Esophagus (tissue), 2 donors: Measurements from ENCODE around the gene XKRX. TPM values are rescaled to one million over a fixed set of nuclear protein-coding genes. Genes with fewer than 3 reads are reported as not detected.

Experiments
- H3K27ac ChIP-seq, 2 donors: one replicate each; pipeline ENCODE4 v1.5.1; 2013; ENCODE audit warnings: low read depth in 2 of 2, mild to moderate bottlenecking in 2 of 2, inconsistent platforms in 1 of 2, low read length in 1 of 2, moderate library complexity in 1 of 2
- H3K27me3 ChIP-seq, 2 donors: one replicate each; pipeline ENCODE4 v1.6.1; 2013; ENCODE audit warnings: low read length in 2 of 2, control low read depth in 1 of 2, mild to moderate bottlenecking in 1 of 2; ENCODE audit not compliant: insufficient read depth in 2 of 2, control insufficient read depth in 1 of 2
- H3K36me3 ChIP-seq, 2 donors: one replicate each; pipeline ENCODE4 v1.6.1; 2013; ENCODE audit warnings: low read length in 1 of 2; ENCODE audit not compliant: control insufficient read depth in 2 of 2, insufficient read depth in 2 of 2
- H3K4me1 ChIP-seq, 2 donors: one replicate each; pipeline ENCODE4 v1.6.1; 2013; ENCODE audit warnings: low read length in 1 of 2; ENCODE audit not compliant: control insufficient read depth in 2 of 2, insufficient read depth in 2 of 2
- H3K4me3 ChIP-seq, 2 donors: one replicate each; pipeline ENCODE4 v1.5.1; 2013; ENCODE audit warnings: low read length in 2 of 2, mild to moderate bottlenecking in 2 of 2, low read depth in 1 of 2, moderate library complexity in 1 of 2
- H3K9me3 ChIP-seq, 2 donors: one replicate each; pipeline ENCODE4 v1.6.1; 2013; ENCODE audit warnings: mild to moderate bottlenecking in 2 of 2, low read depth in 1 of 2, low read length in 1 of 2, moderate library complexity in 1 of 2; ENCODE audit not compliant: control insufficient read depth in 2 of 2, insufficient read depth in 1 of 2
- WGBS, 2 donors: extraction: QIAGEN DNeasy Blood & Tissue Kit; methylation state at CpG; one replicate each; pipeline ENCODE4 v1.1.7; 2013; 5-methylcytosine and 5-hydroxymethylcytosine counted together
- polyA plus RNA-seq, 2 donors: library from polyadenylated mRNA; stranded (reverse); fragments of 200-250 nt; gene quantifications; one replicate each; pipeline ENCODE4 v1.2.3, GENCODE V29; 2013
- donor health status: healthy with polysubstance abuse.
- donor health status: Bipolar disorder and iron deficiency.

The XKRX gene
- polyA plus RNA-seq, 2 donors: 1.5 to 2.6 TPM

- Histone ChIP-seq H3K36me3 (no peaks in the 10 kb centered on the region), H3K9me3 (no peaks in the 10 kb centered on the region), H3K4me3 (no peak overlapping the region), H3K27ac (no peak overlapping the region), H3K27me3 (no peaks in the 10 kb centered on the region), H3K4me1 (no peaks in the 10 kb centered on the region)
- 22 to 53% methylated on average over 2 of the region's 2 CpGs for WGBS, 2 donors
Observed at GRCh38 chrX:100946299-100946927, 17.7 kb upstream of the XKRX start.

GRCh38 chrX:100944601-100945000 lies 15.9 kb upstream of the XKRX start:
- 92 to 96% methylated on average over 3 of the region's 3 CpGs for WGBS, 2 donors
- Histone ChIP-seq H3K9me3 (no peaks in the 10 kb centered on the region), H3K27ac (no peak overlapping the region), H3K27me3 (no peaks in the 10 kb centered on the region), H3K4me1 (no peaks in the 10 kb centered on the region), H3K4me3 (no peak overlapping the region), H3K36me3 (no peaks in the 10 kb centered on the region)

- H3K4me1 ChIP-seq: no peaks in the 10 kb centered on the region
- H3K36me3 ChIP-seq: no peaks in the 10 kb centered on the region
- H3K27ac ChIP-seq: no peak overlapping the region
- WGBS, 2 donors: 48 to 58% methylated on average over 4 of the region's 4 CpGs
- no peaks in the 10 kb centered on the region for H3K9me3 ChIP-seq
- H3K4me3 ChIP-seq: no peak overlapping the region
- H3K27me3 ChIP-seq: no peaks in the 10 kb centered on the region
Observed at GRCh38 chrX:100939333-100939732, 10.6 kb upstream of the XKRX start.

GRCh38 chrX:100935767-100936166 lies 7.0 kb upstream of the XKRX start:
- WGBS, 2 donors: 64 to 71% methylated on average over 2 of the region's 2 CpGs
- Histone ChIP-seq H3K36me3 (no peaks in the 10 kb centered on the region), H3K27me3 (no peaks in the 10 kb centered on the region), H3K4me3 (no peak overlapping the region), H3K4me1 (no peaks in the 10 kb centered on the region), H3K9me3 (no peaks in the 10 kb centered on the region), H3K27ac (no peak overlapping the region)

GRCh38 chrX:100931925-100932285 lies 3.2 kb upstream of the XKRX start:
- H3K36me3 ChIP-seq: no peaks in the 10 kb centered on the region
- no peaks in the 10 kb centered on the region for H3K27me3 ChIP-seq
- no peak overlapping the region for H3K4me3 ChIP-seq
- no peaks in the 10 kb centered on the region for H3K9me3 ChIP-seq
- WGBS, 2 donors: 76 to 92% methylated on average over 3 of the region's 3 CpGs
- no peaks in the 10 kb centered on the region for H3K4me1 ChIP-seq
- H3K27ac ChIP-seq: no peak overlapping the region

- no peak overlapping the region for H3K27ac ChIP-seq
- 77 to 90% methylated on average over 4 of the region's 4 CpGs for WGBS, 2 donors
- no peak overlapping the region for H3K4me3 ChIP-seq
- no peaks in the 10 kb centered on the region for H3K27me3 ChIP-seq
- H3K36me3 ChIP-seq: no peaks in the 10 kb centered on the region
- no peaks in the 10 kb centered on the region for H3K9me3 ChIP-seq
- H3K4me1 ChIP-seq: no peaks in the 10 kb centered on the region
Observed at GRCh38 chrX:100931218-100931924, 2.7 kb upstream of the XKRX start.

DNA sequence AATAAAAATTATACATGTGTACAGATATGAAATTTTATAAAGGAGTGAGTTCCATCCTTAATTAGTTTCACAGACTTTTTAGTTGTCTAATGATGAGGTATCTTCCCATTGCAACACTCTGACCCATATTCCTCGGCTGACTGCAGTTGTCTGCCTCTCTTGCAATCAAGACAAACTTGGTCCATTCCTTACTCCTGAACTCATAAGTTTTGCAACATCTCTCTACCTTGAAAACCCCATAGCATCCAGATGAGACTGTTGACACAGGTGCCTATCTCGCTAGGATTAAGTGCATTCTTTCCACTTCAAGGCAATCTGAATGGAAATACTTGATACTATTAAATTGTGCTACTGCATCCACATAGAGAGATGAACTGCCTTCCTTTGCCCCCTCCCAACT lies 2.3 kb downstream of the XKRX start:
- Histone ChIP-seq H3K36me3 (no peaks in the 10 kb centered on the region), H3K27me3 (no peaks in the 10 kb centered on the region), H3K9me3 (no peaks in the 10 kb centered on the region), H3K4me1 (no peaks in the 10 kb centered on the region), H3K4me3 (no peak overlapping the region), H3K27ac (no peak overlapping the region)
- 66 to 84% methylated on average over 2 of the region's 2 CpGs for WGBS, 2 donors

DNA sequence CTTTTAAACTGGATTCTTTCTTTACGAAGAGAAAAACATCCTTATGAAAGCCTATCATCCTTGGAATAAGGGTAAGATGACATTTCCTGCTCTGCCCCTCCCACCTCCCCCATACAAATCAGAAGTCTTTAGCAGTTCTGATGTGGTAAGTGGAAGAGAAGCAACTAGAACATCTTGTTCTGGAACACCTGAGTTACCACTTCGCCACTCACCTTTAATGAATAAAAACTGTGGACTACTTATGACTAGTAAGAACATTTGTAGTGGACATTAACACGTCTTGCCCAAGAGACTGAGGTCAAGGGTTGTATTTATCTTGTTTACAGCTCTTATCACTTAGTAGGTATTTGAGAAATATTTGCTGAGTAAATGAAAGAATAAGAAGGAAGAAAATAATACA lies 4.3 kb downstream of the XKRX start:
- no peaks in the 10 kb centered on the region for H3K4me1 ChIP-seq
- H3K27me3 ChIP-seq: no peaks in the 10 kb centered on the region
- no peaks in the 10 kb centered on the region for H3K9me3 ChIP-seq
- H3K4me3 ChIP-seq: no peak overlapping the region
- H3K27ac ChIP-seq: no peak overlapping the region
- WGBS, 2 donors: 68 to 82% methylated on average over 3 of the region's 3 CpGs
- H3K36me3 ChIP-seq: no peaks in the 10 kb centered on the region

GRCh38 chrX:100915562-100915961 lies 13.2 kb downstream of the XKRX start:
- 48 to 66% methylated on average over 2 of the region's 2 CpGs for WGBS, 2 donors
- H3K36me3 ChIP-seq: no peaks in the 10 kb centered on the region
- H3K4me3 ChIP-seq: no peak overlapping the region
- H3K27me3 ChIP-seq: no peaks in the 10 kb centered on the region
- no peaks in the 10 kb centered on the region for H3K4me1 ChIP-seq
- no peak overlapping the region for H3K27ac ChIP-seq
- no peaks in the 10 kb centered on the region for H3K9me3 ChIP-seq

DNA sequence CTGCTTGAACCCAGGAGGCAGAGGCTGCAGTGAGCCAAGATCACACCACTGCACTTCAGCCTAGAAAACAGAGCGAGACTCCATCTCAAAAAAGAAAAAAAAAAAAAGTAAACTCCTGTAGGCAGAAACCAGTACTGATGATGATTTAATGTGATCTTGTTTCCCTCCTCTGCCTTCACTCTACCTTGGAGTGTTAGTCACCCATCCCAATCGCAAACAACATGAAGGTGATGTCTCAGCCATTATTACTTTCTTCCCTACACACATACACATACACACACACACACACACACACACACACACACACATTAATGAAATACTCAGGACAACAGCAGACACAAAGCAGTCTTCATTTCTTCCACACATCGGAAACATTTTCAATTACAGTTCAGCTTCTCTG lies 15.6 kb downstream of the XKRX start:
- H3K9me3 ChIP-seq: no peaks in the 10 kb centered on the region
- no peak overlapping the region for H3K27ac ChIP-seq
- H3K4me3 ChIP-seq: no peak overlapping the region
- no peaks in the 10 kb centered on the region for H3K36me3 ChIP-seq
- H3K27me3 ChIP-seq: no peaks in the 10 kb centered on the region
- WGBS, 2 donors: 78 to 88% methylated on average over 3 of the region's 3 CpGs
- no peaks in the 10 kb centered on the region for H3K4me1 ChIP-seq
